Keratinocyte (primary cell): ENCODE results near the gene DNAAF5. TPM values are rescaled to one million over a fixed set of nuclear protein-coding genes. Genes with fewer than 3 reads are reported as not detected.

Experiments used
- DNase-seq: peaks from one replicate; pipeline ENCODE4 v3.0.0-alpha.2; 2011; ENCODE audit warnings: low read depth, missing footprints, low spot score
- FAIRE-seq: peaks from 2 replicates; lab custom pipeline; 2011; peaks lifted over from hg19 to GRCh38; lab: Jason Lieb, UNC
- H2AFZ ChIP-seq: 2 replicates; pipeline ENCODE4 v1.6.0; 2012; ENCODE audit warnings: low read length, control low read depth, inconsistent platforms; ENCODE audit not compliant: control insufficient read depth
- H3K27ac ChIP-seq: 2 replicates; pipeline ENCODE4 v1.5.1; 2011; ENCODE audit warnings: low read length; ENCODE audit not compliant: control insufficient read depth, insufficient read depth
- H3K27me3 ChIP-seq: 3 replicates; pipeline ENCODE4 v1.6.0; 2011; ENCODE audit warnings: low read length; ENCODE audit not compliant: control insufficient read depth, insufficient read depth; ENCODE audit errors: extremely low read depth
- H3K36me3 ChIP-seq, 2 experiments: 2 replicates in 1 of 2; 3 replicates in 1 of 2; pipeline ENCODE4 v1.5.1; 2011; ENCODE audit warnings: low read length in 2 of 2, mild to moderate bottlenecking in 1 of 2; ENCODE audit not compliant: control insufficient read depth in 2 of 2, insufficient read depth in 2 of 2; ENCODE audit errors: extremely low read depth in 1 of 2
- H3K4me1 ChIP-seq: 3 replicates; pipeline ENCODE4 v1.5.1; 2011; ENCODE audit warnings: low read length; ENCODE audit not compliant: control insufficient read depth, insufficient read depth; ENCODE audit errors: extremely low read depth
- H3K4me2 ChIP-seq: 3 replicates; pipeline ENCODE4 v1.6.0; 2011; ENCODE audit warnings: low read depth, low read length; ENCODE audit not compliant: control insufficient read depth, insufficient read depth; ENCODE audit errors: extremely low read depth
- H3K4me3 ChIP-seq, 3 experiments: fragments of 200-600 bp in 1 of 3; sonication (generic) in 1 of 3; 2 replicates in 2 of 3; 3 replicates in 1 of 3; pipeline ENCODE4 v1.5.1; 2011 to 2016; ENCODE audit warnings: low read length in 3 of 3, mild to moderate bottlenecking in 3 of 3, control low read depth in 2 of 3, inconsistent platforms in 1 of 3, low read depth in 1 of 3, mixed read lengths in 1 of 3, mixed run types in 1 of 3, moderate library complexity in 1 of 3; ENCODE audit not compliant: control insufficient read depth in 2 of 3, insufficient read depth in 2 of 3; ENCODE audit errors: extremely low read depth in 1 of 3
- H3K79me2 ChIP-seq: 2 replicates; pipeline ENCODE4 v1.6.0; 2012; ENCODE audit warnings: low read length; ENCODE audit not compliant: control insufficient read depth, insufficient read depth
- H3K9ac ChIP-seq: 3 replicates; pipeline ENCODE4 v1.6.0; 2011; ENCODE audit warnings: low read length; ENCODE audit not compliant: control insufficient read depth, insufficient read depth; ENCODE audit errors: extremely low read depth
- H3K9me1 ChIP-seq: 3 replicates; pipeline ENCODE4 v1.6.0; 2011; ENCODE audit warnings: low read length; ENCODE audit not compliant: control insufficient read depth, insufficient read depth; ENCODE audit errors: extremely low read depth
- H3K9me3 ChIP-seq: 2 replicates; pipeline ENCODE4 v1.5.1; 2012; ENCODE audit warnings: low read depth, low read length; ENCODE audit not compliant: control insufficient read depth
- H4K20me1 ChIP-seq: 3 replicates; pipeline ENCODE4 v1.6.0; 2011; ENCODE audit warnings: low read length; ENCODE audit not compliant: control insufficient read depth, insufficient read depth; ENCODE audit errors: extremely low read depth
- CTCF ChIP-seq, 3 experiments: IDR thresholded peaks in 1 of 3; conservative IDR thresholded peaks in 1 of 3; optimal IDR thresholded peaks in 1 of 3; 2 replicates in 2 of 3; 3 replicates in 1 of 3; pipeline versions ENCODE3 to v1.5.1; 2011; ENCODE audit warnings: low read length in 3 of 3, mild to moderate bottlenecking in 3 of 3, moderate library complexity in 2 of 3, control low read depth in 1 of 3, inconsistent platforms in 1 of 3; ENCODE audit not compliant: insufficient read depth in 2 of 3; ENCODE audit errors: extremely low read depth in 1 of 3
- EZH2 ChIP-seq: IDR thresholded peaks from one replicate; pipeline ENCODE4 v1.6.1; 2012; ENCODE audit warnings: inconsistent platforms, mild to moderate bottlenecking, low read length, moderate library complexity
- dilution Hi-C: fragments of 300-500 bp; cut with MboI; formaldehyde crosslinking; loops from one replicate; pipeline ENCODE4 v1.7.0; 2020; ENCODE audit warnings: low sequenced_read_pairs; ENCODE audit not compliant: extremely low pct_ligation_motif_present
- polyA plus RNA-seq, 5 experiments: library from polyadenylated mRNA; depleted of rRNA in 3 of 5; stranded (reverse) in 3 of 5; stranded (forward) in 1 of 5; unstranded in 1 of 5; fragments of >200 nt; gene quantifications; 1 replicate in 1 of 5; 2 replicates in 3 of 5; 3 replicates in 1 of 5; pipeline versions ENCODE4 v1.2.1 to v1.2.3, GENCODE V29; 2011 to 2012; ENCODE audit warnings: missing spikeins in 2 of 5, low read depth in 1 of 5, low replicate concordance in 1 of 5

The DNAAF5 gene
- polyA plus RNA-seq, 1 donor (not counting 4 experiments of a cell fraction or from before 2014, with no cell fraction given), result 16.3 TPM

- Histone ChIP-seq H2AFZ (no peak overlapping the region), H3K4me1 (no peaks in the 10 kb centered on the region), H3K9me1 (no peaks in the 10 kb centered on the region), H4K20me1 (no peaks in the 10 kb centered on the region), H3K79me2 (no peaks in the 10 kb centered on the region), H3K36me3 (peaks cover 23 to 31% of the 10 kb centered on the region in 2 experiments), H3K9me3 (no peaks in the 10 kb centered on the region), H3K27me3 (no peaks in the 10 kb centered on the region), H3K9ac (no peak overlapping the region), H3K4me2 (no peak overlapping the region), H3K27ac (no peak overlapping the region), H3K4me3 (no peak overlapping the region)
- no peak for DNase-seq
- dilution Hi-C loops, result no loop called here
- no peak for FAIRE-seq
- TF ChIP-seq CTCF (optimal IDR thresholded peaks at IDR 0.05 in 1 of 3, IDR thresholded peaks at IDR 0.05 in 1 of 3, conservative IDR thresholded peaks at IDR 0.05 in 1 of 3; ENCODE audit: extremely low read depth in 1 of 3, insufficient read depth in 2 of 3, low read length in 3 of 3), result no peak
- no peak for TF ChIP-seq EZH2
Observed at GRCh38 chr7:757741-758163, 31.3 kb downstream of the DNAAF5 start.

- H3K27me3 ChIP-seq, result no peaks in the 10 kb centered on the region
- no peak for DNase-seq
- no peaks in the 10 kb centered on the region for H3K4me1 ChIP-seq
- no peak for FAIRE-seq
- no peak overlapping the region for H3K9ac ChIP-seq
- H4K20me1 ChIP-seq, result no peaks in the 10 kb centered on the region
- H3K27ac ChIP-seq, result no peak overlapping the region
- H3K9me3 ChIP-seq, result no peaks in the 10 kb centered on the region
- H3K36me3 ChIP-seq, result peaks cover 26 to 33% of the 10 kb centered on the region in 2 experiments
- no peak overlapping the region for H2AFZ ChIP-seq
- no peaks in the 10 kb centered on the region for H3K79me2 ChIP-seq
- no peaks in the 10 kb centered on the region for H3K9me1 ChIP-seq
- no peak overlapping the region for H3K4me2 ChIP-seq
- no peak for TF ChIP-seq EZH2
- no peak for TF ChIP-seq CTCF (optimal IDR thresholded peaks at IDR 0.05 in 1 of 3, IDR thresholded peaks at IDR 0.05 in 1 of 3, conservative IDR thresholded peaks at IDR 0.05 in 1 of 3; ENCODE audit: extremely low read depth in 1 of 3, insufficient read depth in 2 of 3, low read length in 3 of 3)
- dilution Hi-C loops, result no loop called here
- H3K4me3 ChIP-seq, result no peak overlapping the region
Observed at GRCh38 chr7:759569-759968, 33.1 kb downstream of the DNAAF5 start.
